CD4-positive, alpha-beta memory T cell (primary cell): ENCODE measurements around the gene IGFN1. TPM values are rescaled to one million over a fixed set of nuclear protein-coding genes. Genes with fewer than 3 reads are reported as not detected.

Experiments used
- CTCF ChIA-PET: fragments of 350-600 bp; sonication (Branson Sonifier 250); formaldehyde crosslinking; loops from one replicate; lab custom pipeline; 2021; ENCODE audit warnings: inconsistent platforms; ENCODE audit not compliant: partially characterized antibody; lab: Charles Lee
- POLR2A ChIA-PET: fragments of 350-600 bp; sonication (Branson Sonifier 250); formaldehyde crosslinking; loops from one replicate; lab custom pipeline; 2021; ENCODE audit not compliant: partially characterized antibody; lab: Charles Lee
- DNase-seq, 5 donors: peaks; one replicate each; pipeline versions ENCODE4 v3.0.0 to v3.0.0-alpha.2; 2020 to 2022; ENCODE audit warnings: mixed read lengths in 1 of 5
- H3K27ac ChIP-seq: one replicate; pipeline ENCODE4 v1.7.0; 2013; ENCODE audit warnings: low read depth, low read length
- H3K27me3 ChIP-seq: 2 replicates; pipeline ENCODE4 v1.7.0; 2013; ENCODE audit warnings: mild to moderate bottlenecking, low read length, moderate library complexity; ENCODE audit not compliant: insufficient read depth
- H3K36me3 ChIP-seq: 2 replicates; pipeline ENCODE4 v1.7.0; 2013; ENCODE audit warnings: mild to moderate bottlenecking, low read length, moderate library complexity; ENCODE audit not compliant: insufficient read depth
- H3K4me1 ChIP-seq: 2 replicates; pipeline ENCODE4 v1.7.0; 2013; ENCODE audit warnings: mild to moderate bottlenecking, low read length, moderate library complexity; ENCODE audit not compliant: insufficient read depth
- H3K4me3 ChIP-seq, 2 donors: one replicate each; pipeline ENCODE4 v1.7.0; 2013; ENCODE audit warnings: low read length in 2 of 2, mild to moderate bottlenecking in 1 of 2
- H3K9me3 ChIP-seq, 2 donors: one replicate each; pipeline ENCODE4 v1.7.0; 2013; ENCODE audit warnings: low read length in 2 of 2, control low read depth in 1 of 2; ENCODE audit not compliant: control insufficient read depth in 1 of 2
- H3K27ac Mint-ChIP-seq, 7 donors: one replicate each; pipeline ENCODE4 v1.8.0; 2020 to 2021; ENCODE audit warnings: mixed read lengths in 7 of 7, mild to moderate bottlenecking in 6 of 7, inconsistent platforms in 3 of 7, moderate library complexity in 3 of 7
- H3K27me3 Mint-ChIP-seq, 2 donors: one replicate each; pipeline ENCODE4 v1.8.0; 2020 to 2021; ENCODE audit warnings: mixed read lengths in 2 of 2
- H3K36me3 Mint-ChIP-seq, 2 donors: one replicate each; pipeline ENCODE4 v1.8.0; 2020 to 2021; ENCODE audit warnings: mixed read lengths in 2 of 2, inconsistent platforms in 1 of 2, mild to moderate bottlenecking in 1 of 2
- H3K4me1 Mint-ChIP-seq, 4 donors: one replicate each; pipeline ENCODE4 v1.8.0; 2020 to 2021; ENCODE audit warnings: mixed read lengths in 4 of 4, mild to moderate bottlenecking in 1 of 4
- H3K4me3 Mint-ChIP-seq, 8 donors: one replicate each; pipeline ENCODE4 v1.8.0; 2020 to 2021; ENCODE audit warnings: mixed read lengths in 8 of 8, mild to moderate bottlenecking in 7 of 8, moderate library complexity in 6 of 8, inconsistent platforms in 3 of 8
- H3K9me3 Mint-ChIP-seq, 8 donors: one replicate each; pipeline ENCODE4 v1.8.0; 2020 to 2021; ENCODE audit warnings: mixed read lengths in 8 of 8, mild to moderate bottlenecking in 5 of 8, inconsistent platforms in 3 of 8, moderate library complexity in 1 of 8
- intact Hi-C: fragments of 100-400 bp; cut with micrococcal nuclease; formaldehyde crosslinking; loops from one replicate; pipeline ENCODE4 v1.15.1; 2023
- polyA plus RNA-seq, 2 donors: library from polyadenylated mRNA; unstranded; fragments of 300-500 nt; fragmentation: Illumina TruSeq; gene quantifications; one replicate each; pipeline ENCODE4 v1.2.3, GENCODE V29; 2021
- total RNA-seq, 2 experiments: library from RNA; stranded (reverse); gene quantifications; one replicate each; pipeline ENCODE4 v1.2.3, GENCODE V29; 2021

The IGFN1 gene
- total and polyA plus RNA-seq, 4 experiments from 2014 or later, result not detected

- intact Hi-C loops, result loop anchor here (1.0 kb wide), 1 partner anchor 16 kb away; the partner anchor contains the start of gene TMEM9
- Histone ChIP-seq H3K27me3 (no peaks in the 10 kb centered on the region), H3K36me3 (no peaks in the 10 kb centered on the region), H3K9me3 (no peaks in the 10 kb centered on the region), H3K27ac (peak overlapping the region; percentile 52), H3K4me1 (peaks cover 8% of the 10 kb centered on the region), H3K4me3 (peak overlapping the region; percentile 43 to 72)
- no peaks in the 10 kb centered on the region for H3K9me3 Mint-ChIP-seq
- peaks cover 3 to 19% (median 10%) of the 10 kb centered on the region in 4 donors for H3K4me1 Mint-ChIP-seq
- ChIA-PET POLR2A (interaction anchor here (0.5 to 1.8 kb wide), 4 partner anchors 12 to 1775 kb away, joined by 3 to 7 read pairs (median 4); partner anchors contain the start of gene TMEM9), CTCF (interaction anchor here (0.8 to 2.4 kb wide), 3 partner anchors 10 to 17 kb away, joined by 3 to 9 read pairs (median 6); partner anchors contain the start of gene TMEM9)
- H3K4me3 Mint-ChIP-seq, result peak overlapping the region; percentile 85 to 96 (median 90)
- peaks cover 2 to 3% of the 10 kb centered on the region in 2 donors for H3K27me3 Mint-ChIP-seq
- no peaks in the 10 kb centered on the region for H3K36me3 Mint-ChIP-seq
- H3K27ac Mint-ChIP-seq, result peak overlapping the region in 6 of 7 donors; percentile 74 to 91 (median 84)
- DNase-seq, result peak; percentile 63 to 82 (median 65)
Measured at GRCh38 chr1:201170533-201171062, 20.0 kb upstream of the IGFN1 start.

GRCh38 chr1:201171063-201172036 lies 19.3 kb upstream of the IGFN1 start:
- intact Hi-C loops, result no loop called here
- POLR2A ChIA-PET, result interaction anchor here (0.5 to 1.8 kb wide), 4 partner anchors 13 to 1775 kb away, joined by 3 to 7 read pairs (median 4); partner anchors contain the start of gene TMEM9
- peaks cover 0 to 2% of the 10 kb centered on the region in 2 donors for H3K27me3 Mint-ChIP-seq
- Histone ChIP-seq H3K27ac (peak overlapping the region; percentile 52), H3K9me3 (no peaks in the 10 kb centered on the region), H3K4me3 (peak overlapping the region; percentile 43 to 72), H3K36me3 (no peaks in the 10 kb centered on the region), H3K4me1 (peaks cover 8% of the 10 kb centered on the region), H3K27me3 (no peaks in the 10 kb centered on the region)
- peak overlapping the region; percentile 25 to 91 (median 83) for H3K27ac Mint-ChIP-seq
- peak overlapping the region; percentile 85 to 96 (median 90) for H3K4me3 Mint-ChIP-seq
- no peaks in the 10 kb centered on the region for H3K9me3 Mint-ChIP-seq
- CTCF ChIA-PET, result interaction anchor here (0.6 to 2.4 kb wide), 5 partner anchors 10 to 265 kb away, joined by 3 to 9 read pairs (median 6); partner anchors contain the start of gene TMEM9
- DNase-seq, result peak; percentile 21 to 61 (median 39)
- H3K36me3 Mint-ChIP-seq, result no peaks in the 10 kb centered on the region
- H3K4me1 Mint-ChIP-seq, result peaks cover 3 to 19% (median 10%) of the 10 kb centered on the region in 4 donors

- Mint-ChIP-seq H3K4me3 (peak overlapping the region in 5 of 8 donors; percentile 9 to 88 (median 29)), H3K4me1 (peaks cover 3 to 19% (median 10%) of the 10 kb centered on the region in 4 donors)
Measured at GRCh38 chr1:201172326-201172725, 18.3 kb upstream of the IGFN1 start.

GRCh38 chr1:201172999-201173610 lies 17.5 kb upstream of the IGFN1 start:
- intact Hi-C loops, result no loop called here
- Mint-ChIP-seq H3K4me3 (peak overlapping the region in 3 of 8 donors; percentile 19 to 85 (median 35)), H3K4me1 (peaks cover 3 to 19% (median 10%) of the 10 kb centered on the region in 4 donors), H3K9me3 (peaks cover 0 to 3% (median 0%) of the 10 kb centered on the region in 8 donors), H3K27me3 (peaks cover 2 to 7% of the 10 kb centered on the region in 2 donors), H3K36me3 (no peaks in the 10 kb centered on the region), H3K27ac (peak overlapping the region in 2 of 7 donors; percentile 40 to 74)
- Histone ChIP-seq H3K9me3 (no peaks in the 10 kb centered on the region), H3K27me3 (no peaks in the 10 kb centered on the region), H3K4me1 (peaks cover 8% of the 10 kb centered on the region), H3K4me3 (no peak overlapping the region), H3K36me3 (no peaks in the 10 kb centered on the region), H3K27ac (no peak overlapping the region)
- no peak for DNase-seq
- ChIA-PET POLR2A (no interaction called here), CTCF (interaction anchor here (1.2 kb wide), 1 partner anchor 23 kb away, joined by 4 read pairs; no protein-coding TSS in a partner anchor)

More at GRCh38 chr1:201172326-201172725, 18.3 kb upstream of the IGFN1 start:
- Mint-ChIP-seq H3K27me3 (peaks cover 0 to 5% of the 10 kb centered on the region in 2 donors), H3K9me3 (no peaks in the 10 kb centered on the region), H3K36me3 (no peaks in the 10 kb centered on the region), H3K27ac (no peak overlapping the region)
- Histone ChIP-seq H3K4me3 (no peak overlapping the region), H3K36me3 (no peaks in the 10 kb centered on the region), H3K27ac (no peak overlapping the region), H3K9me3 (no peaks in the 10 kb centered on the region), H3K4me1 (peaks cover 8% of the 10 kb centered on the region), H3K27me3 (no peaks in the 10 kb centered on the region)
- intact Hi-C loops, result no loop called here
- ChIA-PET CTCF (interaction anchor here (1.1 kb wide), 1 partner anchor 14 kb away, joined by 8 read pairs; no protein-coding TSS in a partner anchor), POLR2A (interaction anchor here (1.6 to 1.8 kb wide), 2 partner anchors 18 to 58 kb away, joined by 5 to 7 read pairs; partner anchors contain the start of gene TMEM9)
- DNase-seq, result no peak

- ChIA-PET CTCF (interaction anchor here (1.2 kb wide), 1 partner anchor 23 kb away, joined by 4 read pairs; no protein-coding TSS in a partner anchor), POLR2A (no interaction called here)
- peaks cover 8% of the 10 kb centered on the region for H3K4me1 ChIP-seq
- Mint-ChIP-seq H3K27me3 (peaks cover 4 to 12% of the 10 kb centered on the region in 2 donors), H3K9me3 (peaks cover 0 to 6% (median 2%) of the 10 kb centered on the region in 8 donors), H3K4me3 (no peak overlapping the region), H3K27ac (peak overlapping the region in 1 of 7 donors; percentile 40), H3K4me1 (peaks cover 3 to 19% (median 10%) of the 10 kb centered on the region in 4 donors), H3K36me3 (no peaks in the 10 kb centered on the region)
- H3K9me3 ChIP-seq, result no peaks in the 10 kb centered on the region
- no peak overlapping the region for H3K4me3 ChIP-seq
- no peaks in the 10 kb centered on the region for H3K27me3 ChIP-seq
- no peak overlapping the region for H3K27ac ChIP-seq
- DNase-seq, result no peak
- H3K36me3 ChIP-seq, result no peaks in the 10 kb centered on the region
- intact Hi-C loops, result no loop called here
Measured at GRCh38 chr1:201173736-201174135, 16.9 kb upstream of the IGFN1 start.

- H3K4me1 Mint-ChIP-seq, result peaks cover 3 to 12% (median 7%) of the 10 kb centered on the region in 4 donors
- peaks cover 6 to 23% of the 10 kb centered on the region in 2 donors for H3K27me3 Mint-ChIP-seq
- DNase-seq, result no peak
- ChIA-PET POLR2A (no interaction called here), CTCF (no interaction called here)
- Histone ChIP-seq H3K36me3 (no peaks in the 10 kb centered on the region), H3K27me3 (no peaks in the 10 kb centered on the region), H3K4me3 (no peak overlapping the region), H3K27ac (no peak overlapping the region), H3K4me1 (peaks cover 8% of the 10 kb centered on the region), H3K9me3 (no peaks in the 10 kb centered on the region)
- H3K27ac Mint-ChIP-seq, result no peak overlapping the region
- intact Hi-C loops, result no loop called here
- no peak overlapping the region for H3K4me3 Mint-ChIP-seq
- peaks cover 0 to 10% (median 8%) of the 10 kb centered on the region in 8 donors for H3K9me3 Mint-ChIP-seq
- peaks cover 0 to 5% of the 10 kb centered on the region in 2 donors for H3K36me3 Mint-ChIP-seq
Measured at GRCh38 chr1:201175820-201176500, 14.7 kb upstream of the IGFN1 start.
